GM18867 (cell line): ENCODE results near the gene OBSCN.

Source experiments
- ATAC-seq: cut with Tn5 transposase; IDR thresholded peaks from one replicate; pipeline ENCODE4 v1.9.1; 2021; ENCODE audit warnings: mild to moderate bottlenecking, moderate library complexity; ENCODE audit not compliant: unreplicated experiment

Gene OBSCN

DNA sequence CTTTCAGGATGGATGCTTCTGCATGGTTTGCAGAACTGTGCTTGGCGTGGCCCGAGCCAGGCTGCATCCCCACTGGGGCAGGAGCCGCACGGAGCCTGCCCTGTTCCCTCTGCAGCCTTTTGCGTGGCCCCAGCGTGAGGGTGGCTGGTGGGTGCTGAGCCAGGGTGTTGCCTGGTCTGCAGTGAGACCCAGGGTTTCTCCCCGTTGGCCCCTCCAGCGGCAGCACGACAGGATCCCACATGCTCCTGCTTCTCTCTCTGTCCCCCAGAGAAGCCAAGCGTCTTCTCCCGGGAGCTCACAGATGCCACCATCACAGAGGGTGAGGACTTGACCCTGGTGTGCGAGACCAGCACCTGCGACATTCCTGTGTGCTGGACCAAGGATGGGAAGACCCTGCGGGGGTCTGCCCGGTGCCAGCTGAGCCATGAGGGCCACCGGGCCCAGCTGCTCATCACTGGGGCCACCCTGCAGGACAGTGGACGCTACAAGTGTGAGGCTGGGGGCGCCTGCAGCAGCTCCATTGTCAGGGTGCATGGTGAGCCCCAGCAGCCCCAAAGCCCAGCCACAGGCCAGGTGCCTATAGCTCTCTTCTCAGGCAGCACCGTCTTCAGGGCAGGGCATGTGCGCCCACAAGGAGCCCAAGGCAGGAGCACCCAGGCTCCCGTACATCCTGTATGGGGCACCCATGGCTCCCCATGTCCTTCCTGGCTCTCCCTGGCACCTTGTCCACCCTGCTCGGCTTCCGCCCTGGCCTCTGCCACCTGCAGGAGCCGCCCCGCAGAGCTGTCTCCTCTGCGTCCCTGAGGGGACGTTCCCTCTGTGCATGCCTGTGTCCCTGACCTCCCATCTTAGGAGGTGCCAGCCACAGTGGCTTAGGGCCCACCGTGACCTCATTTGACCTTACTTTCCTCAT, 78.9 kb downstream of the OBSCN start:
- ATAC-seq = no peak

DNA sequence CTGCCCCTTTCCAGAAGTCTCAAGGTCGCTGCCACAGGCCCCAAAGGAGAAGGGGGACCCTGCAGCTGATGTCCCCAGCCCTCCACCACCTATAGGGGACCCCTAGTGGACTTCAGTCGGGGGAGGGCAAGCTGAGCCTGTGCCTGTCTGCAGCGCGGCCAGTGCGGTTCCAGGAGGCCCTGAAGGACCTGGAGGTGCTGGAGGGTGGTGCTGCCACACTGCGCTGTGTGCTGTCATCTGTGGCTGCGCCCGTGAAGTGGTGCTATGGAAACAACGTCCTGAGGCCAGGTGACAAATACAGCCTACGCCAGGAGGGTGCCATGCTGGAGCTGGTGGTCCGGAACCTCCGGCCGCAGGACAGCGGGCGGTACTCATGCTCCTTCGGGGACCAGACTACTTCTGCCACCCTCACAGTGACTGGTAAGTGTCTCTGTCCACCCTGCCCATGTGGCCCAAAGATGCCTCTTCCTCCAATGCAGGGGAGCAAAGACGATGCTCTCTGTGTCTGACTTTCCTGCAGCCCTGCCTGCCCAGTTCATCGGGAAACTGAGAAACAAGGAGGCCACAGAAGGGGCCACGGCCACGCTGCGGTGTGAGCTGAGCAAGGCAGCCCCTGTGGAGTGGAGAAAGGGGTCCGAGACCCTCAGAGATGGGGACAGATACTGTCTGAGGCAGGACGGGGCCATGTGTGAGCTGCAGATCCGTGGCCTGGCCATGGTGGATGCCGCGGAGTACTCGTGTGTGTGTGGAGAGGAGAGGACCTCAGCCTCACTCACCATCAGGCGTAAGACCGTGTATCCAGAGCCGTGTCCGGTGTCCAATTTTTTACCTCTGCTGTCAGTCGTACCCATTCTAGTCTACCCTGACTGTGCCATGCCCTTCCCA, 79.9 kb downstream of the OBSCN start:
- ATAC-seq = no peak

DNA sequence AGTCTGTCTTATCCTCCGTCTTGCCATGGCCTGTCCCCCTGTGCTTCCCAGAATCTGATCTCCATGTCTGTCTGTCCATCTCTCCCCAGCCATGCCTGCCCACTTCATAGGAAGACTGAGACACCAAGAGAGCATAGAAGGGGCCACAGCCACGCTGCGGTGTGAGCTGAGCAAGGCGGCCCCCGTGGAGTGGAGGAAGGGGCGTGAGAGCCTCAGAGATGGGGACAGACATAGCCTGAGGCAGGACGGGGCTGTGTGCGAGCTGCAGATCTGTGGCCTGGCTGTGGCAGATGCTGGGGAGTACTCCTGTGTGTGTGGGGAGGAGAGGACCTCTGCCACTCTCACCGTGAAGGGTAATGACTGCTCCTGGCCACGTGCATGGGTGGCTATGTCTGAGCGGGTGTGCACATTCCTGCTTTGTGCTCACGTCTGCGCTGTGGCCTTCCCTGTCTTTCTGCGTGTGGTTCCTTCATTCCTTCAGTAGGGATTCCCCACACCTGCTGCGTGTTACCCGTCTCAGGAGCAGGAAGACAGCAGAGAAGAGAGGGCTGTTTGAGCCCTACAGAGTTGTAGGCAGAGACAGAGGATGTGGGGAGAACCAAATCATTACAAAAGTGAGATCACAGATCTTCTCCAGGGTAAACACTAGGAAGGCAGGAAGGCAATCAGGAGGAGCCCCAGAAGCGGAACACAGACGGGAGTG, 80.8 kb downstream of the OBSCN start:
- ATAC-seq = no peak

DNA sequence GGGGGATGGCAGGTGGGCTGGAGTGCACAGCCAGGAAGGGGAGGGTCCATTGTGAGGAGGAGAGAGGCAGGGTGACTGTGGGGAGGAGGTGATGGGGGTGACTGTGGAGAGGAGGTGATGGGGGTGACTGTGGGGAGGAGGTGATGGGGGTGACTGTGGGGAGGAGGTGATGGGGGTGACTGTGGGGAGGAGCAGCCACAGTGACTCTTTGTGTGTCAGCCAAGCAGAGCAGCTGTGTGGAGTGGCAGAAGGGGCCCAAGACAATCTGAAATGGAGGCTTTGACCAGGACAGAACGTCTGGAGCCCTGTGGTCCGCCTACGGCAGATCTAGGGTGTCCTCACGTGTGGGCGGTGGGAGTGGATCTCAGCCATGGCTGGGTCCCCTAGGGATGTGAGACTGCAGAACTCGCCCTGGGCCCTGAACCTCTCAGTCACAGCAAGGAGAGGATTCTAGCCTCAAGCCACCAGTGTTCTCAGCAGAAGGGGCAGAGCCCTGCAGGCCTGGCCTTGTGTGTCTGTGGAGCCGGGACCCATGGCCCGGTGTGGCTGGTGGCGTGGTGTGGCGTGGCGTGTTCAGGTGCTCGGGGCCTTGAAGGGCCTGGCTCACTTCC, 81.5 kb downstream of the OBSCN start:
- no peak for ATAC-seq

DNA sequence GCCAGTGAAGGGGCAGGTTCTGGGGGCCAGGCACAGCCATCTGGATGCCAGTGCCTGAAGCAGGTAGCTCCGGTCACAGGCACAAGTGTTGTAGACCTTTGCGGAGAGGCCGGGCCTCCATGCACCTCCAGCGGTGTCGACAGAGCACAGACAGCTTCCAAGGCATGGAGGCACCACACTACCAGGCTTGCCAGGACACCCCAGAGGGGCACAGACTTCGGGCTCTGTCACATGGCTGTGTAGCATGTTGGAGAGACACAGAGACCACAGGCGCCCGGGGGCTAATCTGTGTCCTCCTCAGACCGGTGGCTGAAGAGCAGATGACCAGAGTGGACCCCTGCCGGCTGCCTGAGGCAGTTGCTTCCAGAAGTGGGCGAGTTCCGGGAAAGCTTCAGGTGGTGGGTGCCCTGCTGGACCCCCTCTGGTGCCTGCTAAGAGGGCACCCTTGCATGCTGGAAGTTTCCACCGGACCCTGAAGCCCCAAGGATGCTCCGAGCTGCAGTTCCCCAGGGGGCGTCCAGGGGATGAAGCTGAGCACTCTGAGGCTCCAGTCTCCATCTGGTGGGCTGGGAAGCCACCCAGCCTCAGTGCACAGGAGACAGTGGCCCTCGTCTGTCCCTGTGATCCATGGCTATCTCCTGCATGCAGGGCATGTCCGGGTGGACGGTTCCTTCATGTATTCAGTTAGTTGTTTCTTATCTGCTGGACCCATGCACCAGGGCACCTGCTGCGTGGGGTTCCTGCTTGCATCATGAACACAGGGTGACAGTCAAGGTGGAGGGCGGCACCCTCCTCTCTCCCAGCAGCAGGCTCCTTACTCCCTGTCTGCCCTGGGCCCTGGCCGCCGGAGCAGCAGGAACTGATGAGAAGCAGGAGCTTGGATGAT, 82.4 kb downstream of the OBSCN start:
- ATAC-seq = no peak

DNA sequence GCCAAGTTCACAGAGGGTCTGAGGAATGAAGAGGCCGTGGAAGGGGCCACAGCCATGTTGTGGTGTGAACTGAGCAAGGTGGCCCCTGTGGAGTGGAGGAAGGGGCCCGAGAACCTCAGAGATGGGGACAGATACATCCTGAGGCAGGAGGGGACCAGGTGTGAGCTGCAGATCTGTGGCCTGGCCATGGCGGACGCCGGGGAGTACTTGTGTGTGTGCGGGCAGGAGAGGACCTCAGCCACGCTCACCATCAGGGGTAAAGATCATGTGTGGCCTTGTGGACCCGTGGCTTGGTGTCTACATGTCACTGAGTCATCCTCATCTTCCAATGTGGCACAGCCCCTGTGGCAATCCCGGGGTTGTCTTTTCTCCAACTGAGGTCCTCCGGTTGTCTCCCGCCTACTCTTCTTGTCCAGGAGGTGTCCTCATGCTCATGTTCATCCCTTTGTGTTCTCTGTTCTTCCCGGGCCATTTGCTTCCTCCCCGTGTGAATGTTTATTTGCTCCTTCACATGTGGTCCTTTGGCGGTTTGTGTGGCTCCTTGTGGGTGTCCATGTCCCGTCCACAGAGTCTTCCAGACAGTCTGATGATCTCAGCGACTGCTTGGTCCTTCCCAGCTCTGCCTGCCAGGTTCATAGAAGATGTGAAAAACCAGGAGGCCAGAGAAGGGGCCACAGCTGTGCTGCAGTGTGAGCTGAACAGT, 84.2 kb downstream of the OBSCN start:
- ATAC-seq = no peak

DNA sequence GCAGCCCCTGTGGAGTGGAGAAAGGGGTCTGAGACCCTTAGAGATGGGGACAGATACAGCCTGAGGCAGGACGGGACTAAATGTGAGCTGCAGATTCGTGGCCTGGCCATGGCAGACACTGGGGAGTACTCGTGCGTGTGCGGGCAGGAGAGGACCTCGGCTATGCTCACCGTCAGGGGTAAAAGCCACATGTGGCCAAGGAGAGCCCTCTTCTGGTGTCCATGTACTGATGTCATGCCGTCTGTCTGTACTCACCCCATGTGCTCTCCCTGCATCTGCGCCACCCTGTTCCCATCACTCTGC, 84.7 kb downstream of the OBSCN start:
- no peak for ATAC-seq

DNA sequence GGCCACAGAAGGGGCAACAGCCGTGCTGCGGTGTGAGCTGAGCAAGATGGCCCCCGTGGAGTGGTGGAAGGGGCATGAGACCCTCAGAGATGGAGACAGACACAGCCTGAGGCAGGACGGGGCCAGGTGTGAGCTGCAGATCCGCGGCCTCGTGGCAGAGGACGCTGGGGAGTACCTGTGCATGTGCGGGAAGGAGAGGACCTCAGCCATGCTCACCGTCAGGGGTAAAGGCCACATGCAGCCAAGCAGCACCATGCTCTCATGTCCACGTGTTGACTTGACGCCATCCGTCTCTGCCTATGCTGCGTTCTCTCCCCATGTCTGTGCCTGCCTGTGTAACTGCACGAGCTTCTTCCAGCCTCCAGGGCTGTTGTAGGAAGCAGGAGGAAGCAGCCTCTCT, 85.5 kb downstream of the OBSCN start:
- no peak for ATAC-seq

DNA sequence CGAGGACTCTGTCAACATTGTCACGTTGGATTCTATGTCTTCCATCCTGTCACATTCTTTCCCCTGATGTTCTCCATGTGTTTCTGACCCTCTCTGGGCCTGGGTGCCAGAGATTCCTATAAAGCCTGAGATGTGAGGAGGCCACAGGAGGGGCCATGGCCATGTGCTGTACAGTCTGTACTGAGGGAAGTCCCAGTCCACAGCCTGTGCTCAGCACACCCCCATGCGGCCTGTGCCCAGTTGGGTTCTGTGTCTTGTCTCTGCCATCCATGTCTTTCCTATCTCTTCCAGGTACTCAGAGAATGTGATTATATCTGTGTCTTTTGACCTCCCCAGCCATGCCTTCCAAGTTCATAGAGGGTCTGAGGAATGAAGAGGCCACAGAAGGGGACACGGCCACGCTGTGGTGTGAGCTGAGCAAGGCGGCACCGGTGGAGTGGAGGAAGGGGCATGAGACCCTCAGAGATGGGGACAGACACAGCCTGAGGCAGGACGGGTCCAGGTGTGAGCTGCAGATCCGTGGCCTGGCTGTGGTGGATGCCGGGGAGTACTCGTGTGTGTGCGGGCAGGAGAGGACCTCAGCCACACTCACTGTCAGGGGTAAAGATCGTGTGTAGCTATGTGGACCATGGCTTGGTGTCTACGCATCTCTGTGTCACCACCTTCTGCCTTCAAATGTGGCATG, 86.1 kb downstream of the OBSCN start:
- ATAC-seq = no peak

DNA sequence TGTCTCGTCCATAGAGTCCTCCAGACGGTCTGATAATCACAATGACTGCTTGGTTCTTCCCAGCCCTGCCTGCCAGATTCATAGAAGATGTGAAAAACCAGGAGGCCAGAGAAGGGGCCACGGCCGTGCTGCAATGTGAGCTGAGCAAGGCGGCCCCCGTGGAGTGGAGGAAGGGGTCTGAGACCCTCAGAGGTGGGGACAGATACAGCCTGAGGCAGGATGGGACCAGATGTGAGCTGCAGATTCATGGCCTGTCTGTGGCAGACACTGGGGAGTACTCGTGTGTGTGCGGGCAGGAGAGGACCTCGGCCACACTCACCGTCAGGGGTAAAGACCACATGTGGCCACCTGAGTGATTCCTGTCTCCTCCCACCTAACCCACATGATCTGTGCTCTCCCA, 86.9 kb downstream of the OBSCN start:
- no peak for ATAC-seq

DNA sequence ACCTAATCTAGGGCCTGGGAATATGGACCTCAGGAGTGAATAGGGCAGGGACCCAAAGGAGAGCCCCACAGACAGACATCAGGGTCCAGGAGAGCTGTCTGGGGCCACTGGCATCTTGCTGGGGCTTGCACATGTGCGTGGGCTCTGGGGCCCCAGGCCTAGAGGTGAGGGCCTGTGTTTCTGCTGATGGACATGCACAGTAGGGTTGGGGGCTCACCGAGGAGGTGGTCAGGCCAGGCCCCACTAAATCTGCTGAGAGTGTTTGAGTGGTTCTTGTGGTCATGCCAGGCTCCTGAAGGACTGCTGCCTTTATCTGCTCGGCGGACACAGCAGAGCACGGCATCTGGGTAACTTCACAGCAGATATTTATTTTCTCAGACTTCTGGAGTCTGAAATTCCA, 87.4 kb downstream of the OBSCN start:
- ATAC-seq = no peak

DNA sequence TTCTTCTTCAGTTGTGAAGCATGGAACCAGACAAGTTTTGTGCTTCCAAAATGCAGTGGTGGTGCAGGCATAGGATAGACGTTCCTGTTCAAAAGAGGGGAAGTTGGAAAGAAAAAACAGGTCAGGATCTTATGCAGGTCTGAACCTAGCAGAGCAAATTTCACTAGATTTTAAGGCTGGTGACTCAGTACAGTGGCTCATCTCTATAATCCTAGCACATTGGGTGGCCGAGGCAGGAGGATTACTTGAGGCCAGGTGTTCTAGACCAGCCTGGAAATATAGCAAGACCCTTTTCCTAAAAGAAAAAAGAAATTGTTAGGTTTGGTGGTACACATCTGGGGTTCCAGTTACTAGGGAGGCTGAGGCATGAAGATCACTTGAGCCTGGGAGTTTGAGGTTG, 88.1 kb downstream of the OBSCN start:
- no peak for ATAC-seq

DNA sequence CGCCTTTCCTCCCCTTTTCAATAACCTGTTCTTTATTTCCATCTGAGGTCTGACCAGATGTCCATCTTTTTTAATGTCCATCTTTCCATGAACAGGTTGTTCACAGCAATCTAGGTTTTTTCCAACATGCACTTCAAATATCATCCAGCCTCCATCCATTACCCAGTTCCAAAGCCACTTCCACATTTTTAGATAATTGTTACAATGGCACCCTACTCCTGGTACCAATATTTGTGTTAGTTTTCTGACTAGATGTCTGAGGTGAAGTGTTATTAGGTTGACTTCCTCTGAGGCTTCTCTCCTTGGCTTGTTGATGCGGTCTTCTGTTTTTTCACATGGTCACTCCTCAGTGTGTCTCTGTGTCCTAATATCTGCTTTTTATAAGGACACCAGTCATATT, 89.4 kb downstream of the OBSCN start:
- no peak for ATAC-seq

DNA sequence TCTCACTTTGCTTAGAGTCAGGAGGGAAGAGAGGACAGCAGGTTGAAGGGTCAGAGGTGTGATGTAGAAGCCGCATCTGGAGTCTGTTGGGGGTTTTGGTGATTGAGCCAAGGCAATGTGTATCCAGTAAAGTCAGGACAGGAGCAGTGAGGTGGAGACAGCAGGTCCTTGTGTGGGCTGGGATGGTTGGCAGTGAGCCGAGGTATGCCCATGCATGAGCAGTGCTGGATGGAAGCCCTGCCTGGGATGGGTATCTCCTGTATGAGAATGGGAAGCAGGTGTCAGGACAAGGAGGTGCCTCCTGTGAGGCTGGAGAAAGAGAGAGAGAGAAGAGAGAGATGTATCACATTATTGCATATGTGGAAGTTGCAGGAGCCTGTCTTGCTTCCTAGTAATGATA, 90.0 kb downstream of the OBSCN start:
- no peak for ATAC-seq

DNA sequence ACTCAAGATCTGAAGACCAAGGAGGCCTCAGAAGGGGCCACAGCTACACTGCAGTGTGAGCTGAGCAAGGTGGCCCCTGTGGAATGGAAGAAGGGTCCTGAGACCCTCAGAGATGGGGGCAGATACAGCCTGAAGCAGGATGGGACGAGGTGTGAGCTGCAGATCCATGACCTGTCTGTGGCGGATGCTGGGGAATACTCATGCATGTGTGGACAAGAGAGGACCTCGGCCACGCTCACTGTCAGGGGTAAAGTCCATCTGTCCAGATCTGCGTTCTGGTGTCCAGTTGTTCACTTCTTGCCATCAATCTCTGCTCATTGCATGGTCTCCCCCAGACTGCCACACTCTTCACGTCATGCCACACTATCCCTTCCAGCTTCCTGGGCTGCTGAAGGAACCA, 90.6 kb downstream of the OBSCN start:
- no peak for ATAC-seq

DNA sequence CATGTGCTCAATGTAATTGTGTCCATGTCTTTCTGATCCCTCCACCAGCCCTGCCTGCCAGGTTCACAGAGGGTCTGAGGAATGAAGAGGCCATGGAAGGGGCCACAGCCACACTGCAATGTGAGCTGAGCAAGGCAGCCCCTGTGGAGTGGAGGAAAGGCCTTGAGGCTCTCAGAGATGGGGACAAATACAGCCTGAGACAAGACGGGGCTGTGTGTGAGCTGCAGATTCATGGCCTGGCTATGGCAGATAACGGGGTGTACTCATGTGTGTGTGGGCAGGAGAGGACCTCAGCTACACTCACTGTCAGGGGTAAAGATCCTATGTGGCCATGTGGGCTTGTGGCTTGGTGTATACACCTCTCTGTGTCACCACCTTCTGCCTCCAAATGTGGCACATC, 91.4 kb downstream of the OBSCN start:
- ATAC-seq = no peak

DNA sequence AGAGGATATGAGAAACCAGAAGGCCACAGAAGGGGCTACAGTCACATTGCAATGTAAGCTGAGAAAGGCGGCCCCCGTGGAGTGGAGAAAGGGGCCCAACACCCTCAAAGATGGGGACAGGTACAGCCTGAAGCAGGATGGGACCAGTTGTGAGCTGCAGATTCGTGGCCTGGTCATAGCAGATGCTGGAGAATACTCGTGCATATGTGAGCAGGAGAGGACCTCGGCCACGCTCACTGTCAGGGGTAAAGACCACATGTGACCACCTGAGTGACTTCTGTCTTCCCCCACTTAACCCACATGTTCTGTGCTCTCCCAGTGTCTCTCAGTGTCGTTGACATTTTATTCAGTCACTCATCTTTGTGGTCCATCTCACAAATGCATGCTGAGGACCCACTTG, 92.1 kb downstream of the OBSCN start:
- no peak for ATAC-seq

DNA sequence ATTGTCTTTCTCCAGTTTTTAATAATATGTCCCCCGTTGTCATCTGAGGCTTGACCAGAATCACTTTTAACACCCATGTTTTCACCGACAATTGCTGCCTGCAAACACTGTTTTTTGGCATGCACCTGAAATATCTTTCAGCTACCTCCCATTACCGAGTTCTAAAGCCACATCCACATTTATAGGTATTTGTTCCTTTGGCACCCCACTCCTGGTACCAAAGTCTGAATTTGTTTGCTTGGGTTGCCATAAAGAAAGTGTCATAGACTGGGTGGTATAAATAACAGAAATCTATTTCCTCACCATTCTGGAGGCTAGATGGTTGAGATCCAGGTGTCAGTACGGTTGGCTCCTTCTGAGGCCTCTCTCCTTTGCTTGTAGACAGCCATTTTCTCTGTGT, 94.2 kb downstream of the OBSCN start:
- no peak for ATAC-seq

DNA sequence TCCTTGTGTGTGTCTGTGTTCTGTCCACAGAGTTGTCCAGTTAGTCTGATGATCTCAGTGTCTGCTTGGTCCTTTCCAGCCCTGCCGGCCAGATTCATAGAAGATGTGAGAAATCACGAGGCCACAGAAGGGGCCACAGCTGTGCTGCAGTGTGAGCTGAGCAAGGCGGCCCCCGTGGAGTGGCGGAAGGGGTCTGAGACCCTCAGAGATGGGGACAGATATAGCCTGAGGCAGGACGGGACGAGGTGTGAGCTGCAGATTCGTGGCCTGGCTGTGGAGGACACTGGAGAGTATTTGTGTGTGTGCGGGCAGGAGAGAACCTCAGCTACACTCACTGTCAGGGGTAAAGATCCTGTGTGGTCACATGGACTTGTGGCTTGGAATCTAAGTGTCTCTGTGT, 95.8 kb downstream of the OBSCN start:
- no peak for ATAC-seq
